Nephron (organoid): ENCODE data around the gene TTC22.

Experiments
- H3K27ac Mint-ChIP-seq, 3 experiments: 2 replicates each; pipeline ENCODE4 v1.8.0; 2020; ENCODE audit warnings: mixed read lengths in 3 of 3, mild to moderate bottlenecking in 2 of 3, moderate library complexity in 1 of 3
- H3K27me3 Mint-ChIP-seq: 2 replicates; pipeline ENCODE4 v1.8.0; 2021; ENCODE audit warnings: low read depth, mild to moderate bottlenecking, moderate library complexity, mixed read lengths
- H3K36me3 Mint-ChIP-seq: 2 replicates; pipeline ENCODE4 v1.8.0; 2020; ENCODE audit warnings: low read depth, mixed read lengths
- H3K4me1 Mint-ChIP-seq: 2 replicates; pipeline ENCODE4 v1.8.0; 2020; ENCODE audit warnings: mixed read lengths
- H3K4me3 Mint-ChIP-seq, 3 experiments: 2 replicates each; pipeline ENCODE4 v1.8.0; 2020; ENCODE audit warnings: mild to moderate bottlenecking in 3 of 3, mixed read lengths in 3 of 3, moderate library complexity in 2 of 3
- H3K9me3 Mint-ChIP-seq: 2 replicates; pipeline ENCODE4 v1.8.0; 2020; ENCODE audit warnings: mixed read lengths
- CTCF ChIP-seq, 3 experiments: fragments of 200-600 bp; sonication (generic); IDR thresholded peaks; one replicate each; pipeline ENCODE4 v1.5.0; 2021; ENCODE audit warnings: antibody characterized with exemption in 3 of 3; ENCODE audit not compliant: unreplicated experiment in 3 of 3

Gene TTC22

GRCh38 chr1:54812801-54813484 lies 11.8 kb upstream of the TTC22 start:
- H3K4me3 Mint-ChIP-seq: no peak overlapping the region
- TF ChIP-seq CTCF (IDR thresholded peaks at IDR 0.05; ENCODE audit: unreplicated experiment in 3 of 3): no peak
- H3K36me3 Mint-ChIP-seq: no peaks in the 10 kb centered on the region
- H3K27ac Mint-ChIP-seq: peak overlapping the region in 1 of 3 experiments; percentile 36
- H3K4me1 Mint-ChIP-seq: peaks cover 4% of the 10 kb centered on the region
- no peaks in the 10 kb centered on the region for H3K9me3 Mint-ChIP-seq
- H3K27me3 Mint-ChIP-seq: peaks cover 29% of the 10 kb centered on the region

GRCh38 chr1:54811739-54812655 lies 10.9 kb upstream of the TTC22 start:
- TF ChIP-seq CTCF (IDR thresholded peaks at IDR 0.05; ENCODE audit: unreplicated experiment in 3 of 3): no peak
- Mint-ChIP-seq H3K4me3 (no peak overlapping the region), H3K9me3 (no peaks in the 10 kb centered on the region), H3K36me3 (no peaks in the 10 kb centered on the region), H3K27ac (no peak overlapping the region), H3K27me3 (peaks cover 29% of the 10 kb centered on the region), H3K4me1 (peaks cover 8% of the 10 kb centered on the region)

GRCh38 chr1:54811066-54811465 lies 9.9 kb upstream of the TTC22 start:
- H3K9me3 Mint-ChIP-seq: no peaks in the 10 kb centered on the region
- H3K27me3 Mint-ChIP-seq: peaks cover 29% of the 10 kb centered on the region
- TF ChIP-seq CTCF (IDR thresholded peaks at IDR 0.05; ENCODE audit: unreplicated experiment in 3 of 3): no peak
- no peak overlapping the region for H3K27ac Mint-ChIP-seq
- H3K4me1 Mint-ChIP-seq: peaks cover 8% of the 10 kb centered on the region
- H3K4me3 Mint-ChIP-seq: no peak overlapping the region
- H3K36me3 Mint-ChIP-seq: no peaks in the 10 kb centered on the region

- Mint-ChIP-seq H3K4me1 (peaks cover 8% of the 10 kb centered on the region), H3K4me3 (no peak overlapping the region), H3K27me3 (peaks cover 29% of the 10 kb centered on the region), H3K27ac (peak overlapping the region in 1 of 3 experiments; percentile 51), H3K36me3 (no peaks in the 10 kb centered on the region), H3K9me3 (no peaks in the 10 kb centered on the region)
- peak; percentile 86 to 94 (median 90) for TF ChIP-seq CTCF (IDR thresholded peaks at IDR 0.05; ENCODE audit: unreplicated experiment in 3 of 3)
These were observed 9.2 kb upstream of the TTC22 start for GRCh38 chr1:54810153-54810942.

GRCh38 chr1:54809496-54810074 lies 8.5 kb upstream of the TTC22 start:
- TF ChIP-seq CTCF (IDR thresholded peaks at IDR 0.05; ENCODE audit: unreplicated experiment in 3 of 3): no peak
- peaks cover 8% of the 10 kb centered on the region for H3K4me1 Mint-ChIP-seq
- peaks cover 34% of the 10 kb centered on the region for H3K27me3 Mint-ChIP-seq
- H3K9me3 Mint-ChIP-seq: no peaks in the 10 kb centered on the region
- H3K4me3 Mint-ChIP-seq: no peak overlapping the region
- no peak overlapping the region for H3K27ac Mint-ChIP-seq
- H3K36me3 Mint-ChIP-seq: no peaks in the 10 kb centered on the region
